D721Med (cell line): Measurements from ENCODE around the gene DNAAF9.
"Not testable (repeated sequence)": the region's sequence is repeated elsewhere in the genome, so short reads cannot be mapped to it uniquely, and the experiment has no call there.

Source experiments
- DNase-seq: peaks from one replicate; pipeline ENCODE4 v3.0.0; 2011; ENCODE audit warnings: low spot score; ENCODE audit not compliant: insufficient read length
- FAIRE-seq: peaks from 2 replicates; lab custom pipeline; 2011; peaks lifted over from hg19 to GRCh38; lab: Jason Lieb, UNC
- TF ChIP-seq, protein P1 (sequence below): IDR thresholded peaks from 2 replicates; pipeline ENCODE4 v1.5.1; 2012; ENCODE audit warnings: mild to moderate bottlenecking, control low read depth; ENCODE audit not compliant: insufficient read depth; ENCODE audit errors: missing control alignments

Gene DNAAF9

GRCh38 chr20:3446779-3447178, 39.3 kb upstream of the DNAAF9 start:
- TF ChIP-seq, protein P1, sequence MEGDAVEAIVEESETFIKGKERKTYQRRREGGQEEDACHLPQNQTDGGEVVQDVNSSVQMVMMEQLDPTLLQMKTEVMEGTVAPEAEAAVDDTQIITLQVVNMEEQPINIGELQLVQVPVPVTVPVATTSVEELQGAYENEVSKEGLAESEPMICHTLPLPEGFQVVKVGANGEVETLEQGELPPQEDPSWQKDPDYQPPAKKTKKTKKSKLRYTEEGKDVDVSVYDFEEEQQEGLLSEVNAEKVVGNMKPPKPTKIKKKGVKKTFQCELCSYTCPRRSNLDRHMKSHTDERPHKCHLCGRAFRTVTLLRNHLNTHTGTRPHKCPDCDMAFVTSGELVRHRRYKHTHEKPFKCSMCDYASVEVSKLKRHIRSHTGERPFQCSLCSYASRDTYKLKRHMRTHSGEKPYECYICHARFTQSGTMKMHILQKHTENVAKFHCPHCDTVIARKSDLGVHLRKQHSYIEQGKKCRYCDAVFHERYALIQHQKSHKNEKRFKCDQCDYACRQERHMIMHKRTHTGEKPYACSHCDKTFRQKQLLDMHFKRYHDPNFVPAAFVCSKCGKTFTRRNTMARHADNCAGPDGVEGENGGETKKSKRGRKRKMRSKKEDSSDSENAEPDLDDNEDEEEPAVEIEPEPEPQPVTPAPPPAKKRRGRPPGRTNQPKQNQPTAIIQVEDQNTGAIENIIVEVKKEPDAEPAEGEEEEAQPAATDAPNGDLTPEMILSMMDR: no peak
- FAIRE-seq (no peak), DNase-seq (no peak)

GRCh38 chr20:3436864-3437574, 29.6 kb upstream of the DNAAF9 start:
- DNase-seq: no peak
- TF ChIP-seq, protein P1: no peak
- no peak for FAIRE-seq

GRCh38 chr20:3434232-3434631, 26.8 kb upstream of the DNAAF9 start:
- TF ChIP-seq, protein P1: no peak
- DNase-seq (no peak), FAIRE-seq (no peak)

GRCh38 chr20:3433744-3434143, 26.3 kb upstream of the DNAAF9 start:
- FAIRE-seq (no peak), DNase-seq (no peak)
- TF ChIP-seq, protein P1: no peak

DNA sequence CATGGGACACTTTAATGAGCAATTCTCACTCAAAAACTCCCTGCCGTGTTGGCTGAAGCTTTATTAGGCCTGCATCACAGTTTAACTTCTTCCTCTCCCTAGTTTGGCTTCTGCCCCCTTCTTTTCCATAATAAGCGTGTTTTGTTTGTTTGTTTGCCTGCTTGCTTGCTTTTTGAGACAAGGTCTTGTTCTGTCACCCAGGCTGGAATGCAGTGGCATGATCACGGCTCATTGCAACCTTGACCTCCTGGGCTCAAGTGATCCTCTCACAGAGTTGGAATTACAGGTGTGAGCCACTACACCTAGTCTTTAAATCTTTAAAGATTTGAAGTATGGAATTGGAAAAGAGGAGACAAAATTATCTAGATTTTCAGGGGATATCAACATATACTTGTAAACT, 25.4 kb upstream of the DNAAF9 start:
- FAIRE-seq (no peak), DNase-seq (no peak)
- TF ChIP-seq, protein P1: no peak

DNA sequence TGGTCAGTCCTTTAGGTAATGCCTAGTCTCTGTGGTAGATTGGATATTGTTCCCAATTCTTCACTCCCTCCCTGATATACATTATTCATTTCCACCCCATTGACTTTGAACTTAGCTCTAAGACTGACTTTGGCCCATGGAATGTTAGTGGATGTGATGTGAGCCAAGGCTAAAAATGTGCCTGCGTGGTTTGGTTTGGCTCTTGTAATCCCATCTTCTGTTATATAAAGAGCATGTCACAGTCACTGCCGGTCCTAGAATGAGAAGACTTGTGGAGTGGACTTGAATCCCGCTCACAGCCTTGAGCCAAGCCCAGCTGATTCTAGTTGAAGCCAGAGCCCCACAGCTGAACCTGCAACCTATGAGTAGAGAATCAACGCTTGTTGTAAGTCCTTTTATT, 23.6 kb upstream of the DNAAF9 start:
- no peak for FAIRE-seq
- TF ChIP-seq, protein P1: no peak
- DNase-seq: no peak

DNA sequence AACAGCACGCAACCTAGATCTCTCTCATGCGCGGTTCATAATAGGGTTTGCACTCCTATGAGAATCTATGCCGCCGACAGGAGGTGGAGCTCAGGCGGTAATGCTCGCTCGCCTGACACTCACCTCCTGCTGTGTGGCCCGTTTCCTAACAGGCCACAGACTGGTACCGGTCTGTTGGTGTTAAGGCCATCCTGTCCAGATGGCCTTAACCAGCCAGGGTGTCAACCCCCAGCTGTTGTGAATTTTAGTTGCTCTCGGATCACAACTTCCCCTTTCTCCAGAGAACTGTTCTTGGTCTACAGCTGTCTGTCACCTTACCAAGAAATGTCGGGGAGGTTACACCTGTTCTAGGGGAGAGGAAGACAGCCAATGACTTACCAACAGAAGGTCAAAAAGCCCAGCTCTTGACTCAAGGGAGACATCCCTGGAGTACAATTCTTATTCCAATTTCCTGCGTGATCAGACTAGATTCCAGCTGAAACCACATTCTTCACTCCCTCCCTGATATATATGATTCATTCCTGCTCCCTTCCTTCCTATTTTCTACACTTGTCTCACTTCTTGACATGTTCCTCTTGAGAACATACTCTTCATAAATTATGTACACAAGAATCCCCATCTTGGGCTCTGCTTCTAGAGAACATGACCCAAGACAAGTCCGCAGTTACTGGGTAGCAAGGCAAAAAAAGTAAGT, 23.1 kb upstream of the DNAAF9 start:
- TF ChIP-seq, protein P1: no peak
- no peak for DNase-seq
- FAIRE-seq: no peak

DNA sequence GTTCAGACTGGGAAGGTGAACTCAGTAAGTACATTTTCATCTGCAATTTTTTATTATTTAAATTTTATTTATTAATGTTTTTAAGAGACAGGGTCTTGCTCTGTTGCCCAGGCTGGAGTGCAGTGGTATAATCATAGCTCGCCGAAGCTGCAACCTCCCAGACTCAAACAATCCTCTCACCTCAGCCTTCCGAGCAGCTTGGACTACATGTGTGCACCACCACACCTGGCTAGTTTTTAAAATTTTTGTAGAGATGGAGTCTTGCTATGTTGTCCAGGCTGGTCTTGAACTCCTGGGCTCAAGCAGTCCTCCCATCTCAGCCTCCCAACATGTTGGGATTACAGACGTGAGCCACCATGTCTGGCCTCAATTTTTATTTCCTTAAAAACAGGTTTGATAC, 19.3 kb upstream of the DNAAF9 start:
- not testable (repeated sequence) for FAIRE-seq, DNase-seq
